Measurements from ENCODE around the gene KIF5C. TPM values are rescaled to one million over a fixed set of nuclear protein-coding genes. Genes with fewer than 3 reads are reported as not detected.

Gene KIF5C
- total and polyA plus RNA-seq, 9 donors, result 0.73 to 18.7 (median 3.3) TPM

GRCh38 chr2:149036507-149037293 lies 161.7 kb downstream of the KIF5C start:
- Histone ChIP-seq H3K4me1 (ENCODE audit: insufficient read depth) (peaks cover 4% of the 10 kb centered on the region), H3K4me3 (no peak overlapping the region), H3K27me3 (no peaks in the 10 kb centered on the region), H3K27ac (no peak overlapping the region), H3K36me3 (no peaks in the 10 kb centered on the region), H3K9me3 (no peaks in the 10 kb centered on the region)
- TF ChIP-seq POLR2A (IDR thresholded peaks at IDR 0.05), result no peak
- no peak for TF ChIP-seq EP300 (IDR thresholded peaks at IDR 0.05)
- TF ChIP-seq, protein P1, sequence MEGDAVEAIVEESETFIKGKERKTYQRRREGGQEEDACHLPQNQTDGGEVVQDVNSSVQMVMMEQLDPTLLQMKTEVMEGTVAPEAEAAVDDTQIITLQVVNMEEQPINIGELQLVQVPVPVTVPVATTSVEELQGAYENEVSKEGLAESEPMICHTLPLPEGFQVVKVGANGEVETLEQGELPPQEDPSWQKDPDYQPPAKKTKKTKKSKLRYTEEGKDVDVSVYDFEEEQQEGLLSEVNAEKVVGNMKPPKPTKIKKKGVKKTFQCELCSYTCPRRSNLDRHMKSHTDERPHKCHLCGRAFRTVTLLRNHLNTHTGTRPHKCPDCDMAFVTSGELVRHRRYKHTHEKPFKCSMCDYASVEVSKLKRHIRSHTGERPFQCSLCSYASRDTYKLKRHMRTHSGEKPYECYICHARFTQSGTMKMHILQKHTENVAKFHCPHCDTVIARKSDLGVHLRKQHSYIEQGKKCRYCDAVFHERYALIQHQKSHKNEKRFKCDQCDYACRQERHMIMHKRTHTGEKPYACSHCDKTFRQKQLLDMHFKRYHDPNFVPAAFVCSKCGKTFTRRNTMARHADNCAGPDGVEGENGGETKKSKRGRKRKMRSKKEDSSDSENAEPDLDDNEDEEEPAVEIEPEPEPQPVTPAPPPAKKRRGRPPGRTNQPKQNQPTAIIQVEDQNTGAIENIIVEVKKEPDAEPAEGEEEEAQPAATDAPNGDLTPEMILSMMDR (IDR thresholded peaks at IDR 0.05), result no peak
- intact Hi-C loops (cut with DNase I), result no loop called here
- 80 to 91% (median 86%) methylated on average over 4 of the region's 4 CpGs for WGBS, 3 donors
- DNase-seq, result no peak

GRCh38 chr2:149037851-149038250 lies 162.8 kb downstream of the KIF5C start:
- Histone ChIP-seq H3K4me3 (no peak overlapping the region), H3K36me3 (no peaks in the 10 kb centered on the region), H3K27me3 (no peaks in the 10 kb centered on the region), H3K4me1 (ENCODE audit: insufficient read depth) (peaks cover 4% of the 10 kb centered on the region), H3K9me3 (no peaks in the 10 kb centered on the region), H3K27ac (no peak overlapping the region)
- intact Hi-C loops (cut with DNase I), result no loop called here
- 68 to 86% (median 69%) methylated on average over 7 to 8 of the region's 8 CpGs for WGBS, 3 donors
- DNase-seq, result no peak
- TF ChIP-seq, protein P1 (IDR thresholded peaks at IDR 0.05), result no peak
- TF ChIP-seq EP300 (IDR thresholded peaks at IDR 0.05) (no peak), POLR2A (IDR thresholded peaks at IDR 0.05) (no peak)

DNA sequence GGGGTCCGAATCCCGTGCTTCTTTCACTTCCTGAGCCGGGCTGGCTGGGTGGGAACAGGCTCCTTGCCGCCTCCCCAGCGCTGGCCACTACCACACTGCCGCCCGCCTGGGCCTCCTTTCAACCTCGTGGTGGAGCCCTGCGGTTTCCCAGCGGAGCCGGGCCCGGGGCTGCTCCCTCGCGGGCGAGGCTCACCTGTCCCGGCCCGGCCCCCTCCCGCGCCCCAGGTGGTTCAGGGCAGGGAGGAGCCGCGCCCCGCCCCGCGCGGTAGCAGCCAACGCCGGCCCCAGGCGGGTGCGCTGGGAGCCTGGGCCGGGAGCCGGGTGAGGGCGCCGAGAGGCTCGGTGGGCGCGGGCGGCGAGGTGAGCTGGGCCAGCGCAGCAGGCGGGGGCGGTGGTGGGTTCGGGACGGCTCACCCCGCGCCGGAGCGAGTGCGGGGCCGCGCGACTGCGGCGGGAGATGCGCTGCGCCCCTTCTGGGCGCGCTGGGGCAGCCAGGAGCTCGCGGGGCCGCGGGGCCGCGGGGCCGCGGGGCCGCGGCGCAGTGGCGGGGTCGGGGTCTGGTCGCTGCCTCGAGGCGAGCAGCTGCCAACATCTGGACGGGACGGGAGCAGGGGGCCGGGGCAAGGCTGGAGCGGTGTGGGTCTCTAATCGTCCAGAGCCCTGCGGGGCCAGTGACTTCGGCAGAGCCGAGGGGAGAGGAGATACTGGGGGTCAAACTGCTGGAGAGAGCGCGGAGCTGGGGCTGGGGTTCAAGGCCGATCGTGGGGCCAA lies 163.6 kb downstream of the KIF5C start, which contains the start of gene LYPD6B:
Gene LYPD6B (plus strand): TSS at position 258 of the 771 bp plus-strand sequence. CDS start 92,250 bp downstream, outside the sequence.
- no peaks in the 10 kb centered on the region for H3K9me3 ChIP-seq
- H3K4me3 ChIP-seq, result peak within 1 kb of the TSS; percentile 4
- no peak within 1 kb of the TSS for H3K27ac ChIP-seq
- TF ChIP-seq, protein P1 (IDR thresholded peaks at IDR 0.05), result no peak
- no peak for TF ChIP-seq POLR2A (IDR thresholded peaks at IDR 0.05)
- TF ChIP-seq EP300 (IDR thresholded peaks at IDR 0.05), result no peak
- intact Hi-C loops (cut with DNase I), result no loop called here
- no peaks in the 10 kb centered on the region for H3K27me3 ChIP-seq
- WGBS, 3 donors, result 1 to 2% (median 2%) methylated on average over 28 to 85 of the region's 85 CpGs
- H3K4me1 ChIP-seq (ENCODE audit: insufficient read depth), result peaks cover 4% of the 10 kb centered on the region
- peak in 1 of 5 donors; percentile 20 for DNase-seq
- no peaks in the 10 kb centered on the region for H3K36me3 ChIP-seq

DNA sequence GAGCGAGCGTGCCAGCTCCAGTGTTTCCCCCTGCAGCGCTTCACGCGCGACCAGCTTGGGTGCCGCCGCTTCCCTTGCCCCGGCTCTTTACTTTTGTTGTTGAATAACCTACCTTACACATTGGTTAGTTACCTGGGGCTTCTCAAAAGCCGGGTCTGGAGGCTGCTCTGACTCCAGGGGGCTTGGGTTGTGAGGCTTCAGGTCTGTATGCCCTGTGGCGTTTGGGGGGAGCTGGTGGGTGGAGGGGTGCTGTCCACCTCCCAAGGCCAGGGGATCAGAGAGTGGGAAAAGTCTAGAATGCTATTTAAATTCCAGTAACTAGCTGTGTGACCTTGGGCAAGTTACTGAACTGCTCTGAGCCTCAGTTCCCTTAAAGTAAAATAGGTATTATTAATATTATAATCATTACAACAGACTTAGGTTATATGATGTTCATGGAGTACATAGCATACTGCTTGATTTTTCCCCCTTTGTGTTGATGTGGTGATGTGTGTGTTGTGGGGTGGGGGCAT lies 164.2 kb downstream of the KIF5C start:
- 15 to 28% (median 28%) methylated on average over 11 of the region's 11 CpGs for WGBS, 3 donors
- intact Hi-C loops (cut with DNase I), result no loop called here
- no peak for DNase-seq
- H3K27me3 ChIP-seq, result no peaks in the 10 kb centered on the region
- H3K36me3 ChIP-seq, result no peaks in the 10 kb centered on the region
- H3K4me3 ChIP-seq, result no peak overlapping the region
- peaks cover 4% of the 10 kb centered on the region for H3K4me1 ChIP-seq (ENCODE audit: insufficient read depth)
- H3K9me3 ChIP-seq, result no peaks in the 10 kb centered on the region
- no peak overlapping the region for H3K27ac ChIP-seq
- no peak for TF ChIP-seq POLR2A (IDR thresholded peaks at IDR 0.05)
